ENCODE results near the gene PHACTR3.

Gene PHACTR3

GRCh38 chr20:59786801-59787537, 182.6 kb downstream of the PHACTR3 start:
- FAIRE-seq (no peak), DNase-seq (ENCODE audit: low spot score) (no peak)

- FAIRE-seq (no peak), DNase-seq (ENCODE audit: low spot score) (no peak)
These were observed 183.2 kb downstream of the PHACTR3 start for GRCh38 chr20:59787538-59787890.

- DNase-seq (ENCODE audit: low spot score) (no peak), FAIRE-seq (no peak)
These were observed 183.9 kb downstream of the PHACTR3 start for GRCh38 chr20:59788196-59788735.

- FAIRE-seq, result no peak
These were observed 184.6 kb downstream of the PHACTR3 start for GRCh38 chr20:59788811-59789397.

GRCh38 chr20:59789686-59790085, 185.3 kb downstream of the PHACTR3 start:
- DNase-seq (ENCODE audit: low spot score) (no peak), FAIRE-seq (no peak)

More at GRCh38 chr20:59788811-59789397, 184.6 kb downstream of the PHACTR3 start:
- no peak for DNase-seq (ENCODE audit: low spot score)

GRCh38 chr20:59790346-59790745, 186.0 kb downstream of the PHACTR3 start:
- DNase-seq (ENCODE audit: low spot score) (no peak), FAIRE-seq (no peak)

- FAIRE-seq (no peak), DNase-seq (ENCODE audit: low spot score) (no peak)
These were observed 188.0 kb downstream of the PHACTR3 start for GRCh38 chr20:59792300-59792699.

GRCh38 chr20:59794555-59794954, 190.2 kb downstream of the PHACTR3 start:
- FAIRE-seq, result no peak
- DNase-seq (ENCODE audit: low spot score), result no peak

GRCh38 chr20:59800309-59800708, 196.0 kb downstream of the PHACTR3 start:
- DNase-seq (ENCODE audit: low spot score), result no peak
- FAIRE-seq, result no peak

GRCh38 chr20:59802018-59802417, 197.7 kb downstream of the PHACTR3 start:
- FAIRE-seq (no peak), DNase-seq (ENCODE audit: low spot score) (no peak)

GRCh38 chr20:59802471-59803221, 198.3 kb downstream of the PHACTR3 start:
- FAIRE-seq (no peak), DNase-seq (ENCODE audit: low spot score) (no peak)

GRCh38 chr20:59804347-59804746, 200.0 kb downstream of the PHACTR3 start:
- DNase-seq (ENCODE audit: low spot score), result no peak
- no peak for FAIRE-seq

GRCh38 chr20:59804871-59805665, 200.7 kb downstream of the PHACTR3 start:
- no peak for DNase-seq (ENCODE audit: low spot score)
- FAIRE-seq, result no peak

GRCh38 chr20:59805786-59806577, 201.6 kb downstream of the PHACTR3 start:
- peak; percentile 77 for FAIRE-seq
- no peak for DNase-seq (ENCODE audit: low spot score)

- DNase-seq (ENCODE audit: low spot score) (no peak), FAIRE-seq (no peak)
These were observed 202.2 kb downstream of the PHACTR3 start for GRCh38 chr20:59806578-59806975.

GRCh38 chr20:59807909-59808728, 203.8 kb downstream of the PHACTR3 start:
- FAIRE-seq, result no peak
- DNase-seq (ENCODE audit: low spot score), result no peak

GRCh38 chr20:59808729-59809381, 204.5 kb downstream of the PHACTR3 start:
- DNase-seq (ENCODE audit: low spot score) (no peak), FAIRE-seq (no peak)

GRCh38 chr20:59809630-59810448, 205.5 kb downstream of the PHACTR3 start:
- FAIRE-seq (no peak), DNase-seq (ENCODE audit: low spot score) (no peak)
